HG02970 (cell line): ENCODE results near the gene AP3B1.

Experiments used
- ATAC-seq: cut with Tn5 transposase; IDR thresholded peaks from one replicate; pipeline ENCODE4 v1.9.1; 2021; ENCODE audit warnings: mild to moderate bottlenecking, moderate library complexity, moderate number of reproducible peaks; ENCODE audit not compliant: unreplicated experiment, low FRiP score

Gene AP3B1

GRCh38 chr5:78289911-78290310 lies 4.6 kb downstream of the AP3B1 start:
- ATAC-seq: no peak

- no peak for ATAC-seq
Observed at GRCh38 chr5:78288246-78288645, 6.3 kb downstream of the AP3B1 start.

GRCh38 chr5:78287833-78288232 lies 6.7 kb downstream of the AP3B1 start:
- ATAC-seq: no peak

GRCh38 chr5:78287169-78287568 lies 7.3 kb downstream of the AP3B1 start:
- no peak for ATAC-seq

GRCh38 chr5:78286290-78286689 lies 8.2 kb downstream of the AP3B1 start:
- no peak for ATAC-seq

GRCh38 chr5:78283802-78284201 lies 10.7 kb downstream of the AP3B1 start:
- no peak for ATAC-seq

- ATAC-seq: no peak
Observed at GRCh38 chr5:78283105-78283504, 11.4 kb downstream of the AP3B1 start.

GRCh38 chr5:78280261-78280660 lies 14.2 kb downstream of the AP3B1 start:
- ATAC-seq: no peak

- ATAC-seq: no peak
Observed at GRCh38 chr5:78279194-78279593, 15.3 kb downstream of the AP3B1 start.

GRCh38 chr5:78277715-78278114 lies 16.8 kb downstream of the AP3B1 start:
- ATAC-seq: no peak

GRCh38 chr5:78275998-78276543 lies 18.4 kb downstream of the AP3B1 start:
- no peak for ATAC-seq

- ATAC-seq: no peak
Observed at GRCh38 chr5:78274540-78275197, 19.8 kb downstream of the AP3B1 start.

GRCh38 chr5:78273436-78273835 lies 21.1 kb downstream of the AP3B1 start:
- no peak for ATAC-seq

GRCh38 chr5:78271766-78272165 lies 22.7 kb downstream of the AP3B1 start:
- ATAC-seq: no peak

GRCh38 chr5:78269088-78269703 lies 25.3 kb downstream of the AP3B1 start:
- ATAC-seq: no peak

- ATAC-seq: no peak
Observed at GRCh38 chr5:78268356-78268755, 26.1 kb downstream of the AP3B1 start.

GRCh38 chr5:78265163-78265562 lies 29.3 kb downstream of the AP3B1 start:
- no peak for ATAC-seq

GRCh38 chr5:78264600-78264999 lies 29.9 kb downstream of the AP3B1 start:
- ATAC-seq: no peak

GRCh38 chr5:78260771-78261170 lies 33.7 kb downstream of the AP3B1 start:
- no peak for ATAC-seq

GRCh38 chr5:78253201-78253600 lies 41.3 kb downstream of the AP3B1 start:
- no peak for ATAC-seq

- no peak for ATAC-seq
Observed at GRCh38 chr5:78252715-78253114, 41.8 kb downstream of the AP3B1 start.

GRCh38 chr5:78251663-78252284 lies 42.7 kb downstream of the AP3B1 start:
- no peak for ATAC-seq
